GM19043 (cell line): ENCODE data around the gene ANKHD1.

ENCODE experiments used
- ATAC-seq: cut with Tn5 transposase; IDR thresholded peaks from one replicate; pipeline ENCODE4 v1.9.1; 2021; ENCODE audit warnings: low read depth; ENCODE audit not compliant: unreplicated experiment

The ANKHD1 gene

GRCh38 chr5:140367256-140368013, 34.2 kb upstream of the ANKHD1 start:
- no peak for ATAC-seq

- no peak for ATAC-seq
These were observed 30.1 kb upstream of the ANKHD1 start for GRCh38 chr5:140371356-140372151.

- no peak for ATAC-seq
These were observed 28.6 kb upstream of the ANKHD1 start for GRCh38 chr5:140372971-140373487.

GRCh38 chr5:140381351-140381750, 20.3 kb upstream of the ANKHD1 start:
- ATAC-seq, result no peak

- no peak for ATAC-seq
These were observed 19.7 kb upstream of the ANKHD1 start for GRCh38 chr5:140381972-140382371.

GRCh38 chr5:140382866-140383265, 18.8 kb upstream of the ANKHD1 start:
- ATAC-seq, result no peak

GRCh38 chr5:140383300-140383699, 18.3 kb upstream of the ANKHD1 start:
- no peak for ATAC-seq

GRCh38 chr5:140388052-140388451, 13.6 kb upstream of the ANKHD1 start:
- ATAC-seq, result no peak

- no peak for ATAC-seq
These were observed 10.3 kb upstream of the ANKHD1 start for GRCh38 chr5:140391312-140391711.

GRCh38 chr5:140391732-140392131, 9.9 kb upstream of the ANKHD1 start:
- ATAC-seq, result no peak

GRCh38 chr5:140393738-140394137, 7.9 kb upstream of the ANKHD1 start:
- ATAC-seq, result no peak

- no peak for ATAC-seq
These were observed 3.2 kb upstream of the ANKHD1 start for GRCh38 chr5:140398379-140398811.

GRCh38 chr5:140399979-140400729, 1.5 kb upstream of the ANKHD1 start:
- ATAC-seq, result peak; percentile 0

- ATAC-seq, result peak; percentile 57
These were observed 787 bp upstream of the ANKHD1 start for GRCh38 chr5:140400730-140401361.

- no peak for ATAC-seq
These were observed 833 bp downstream of the ANKHD1 start for GRCh38 chr5:140402258-140403074.

- ATAC-seq, result no peak
These were observed 2.0 kb downstream of the ANKHD1 start for GRCh38 chr5:140403613-140404012.

- ATAC-seq, result no peak
These were observed 7.2 kb downstream of the ANKHD1 start for GRCh38 chr5:140408750-140409241.

GRCh38 chr5:140413230-140413629, 11.6 kb downstream of the ANKHD1 start:
- ATAC-seq, result no peak

- no peak for ATAC-seq
These were observed 15.6 kb downstream of the ANKHD1 start for GRCh38 chr5:140417235-140417634.
